Fibroblast of mammary gland (primary cell): Measurements from ENCODE around the gene CTNND2.

Experiments used
- DNase-seq: peaks from one replicate; pipeline ENCODE4 v3.0.0-alpha.2; 2010; ENCODE audit warnings: low read depth
- H3K4me3 ChIP-seq: 2 replicates; pipeline ENCODE4 v1.5.1; 2011; ENCODE audit warnings: low read depth, mild to moderate bottlenecking, low read length, moderate library complexity; ENCODE audit not compliant: control insufficient read depth
- TF ChIP-seq, protein P1 (sequence below): conservative IDR thresholded peaks from 2 replicates; pipeline ENCODE4 v1.5.1; 2011; ENCODE audit warnings: low read depth, low read length, inconsistent platforms; ENCODE audit not compliant: control insufficient read depth, insufficient read depth

Gene CTNND2

DNA sequence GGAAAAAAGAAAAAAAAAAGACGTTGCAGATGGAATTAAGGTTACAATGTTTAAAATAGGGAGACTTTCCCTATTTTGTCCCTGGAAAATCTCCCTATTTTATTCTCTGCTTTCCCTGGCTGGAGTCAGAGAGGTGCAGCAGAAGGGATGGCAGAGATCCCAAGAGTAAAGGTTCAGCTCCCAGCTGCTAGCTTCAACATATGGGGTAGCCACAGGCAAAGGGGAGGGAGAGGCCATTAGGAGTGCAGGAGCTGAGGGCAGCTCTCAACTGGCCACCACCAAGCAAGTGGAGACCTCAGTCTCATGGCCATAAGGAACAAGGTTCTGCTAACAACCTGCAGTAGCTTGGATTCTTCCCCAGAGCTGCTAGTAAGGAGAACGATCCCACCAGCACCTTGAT lies 776.2 kb downstream of the CTNND2 start:
- no peak for DNase-seq
- TF ChIP-seq, protein P1, sequence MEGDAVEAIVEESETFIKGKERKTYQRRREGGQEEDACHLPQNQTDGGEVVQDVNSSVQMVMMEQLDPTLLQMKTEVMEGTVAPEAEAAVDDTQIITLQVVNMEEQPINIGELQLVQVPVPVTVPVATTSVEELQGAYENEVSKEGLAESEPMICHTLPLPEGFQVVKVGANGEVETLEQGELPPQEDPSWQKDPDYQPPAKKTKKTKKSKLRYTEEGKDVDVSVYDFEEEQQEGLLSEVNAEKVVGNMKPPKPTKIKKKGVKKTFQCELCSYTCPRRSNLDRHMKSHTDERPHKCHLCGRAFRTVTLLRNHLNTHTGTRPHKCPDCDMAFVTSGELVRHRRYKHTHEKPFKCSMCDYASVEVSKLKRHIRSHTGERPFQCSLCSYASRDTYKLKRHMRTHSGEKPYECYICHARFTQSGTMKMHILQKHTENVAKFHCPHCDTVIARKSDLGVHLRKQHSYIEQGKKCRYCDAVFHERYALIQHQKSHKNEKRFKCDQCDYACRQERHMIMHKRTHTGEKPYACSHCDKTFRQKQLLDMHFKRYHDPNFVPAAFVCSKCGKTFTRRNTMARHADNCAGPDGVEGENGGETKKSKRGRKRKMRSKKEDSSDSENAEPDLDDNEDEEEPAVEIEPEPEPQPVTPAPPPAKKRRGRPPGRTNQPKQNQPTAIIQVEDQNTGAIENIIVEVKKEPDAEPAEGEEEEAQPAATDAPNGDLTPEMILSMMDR: no peak
- H3K4me3 ChIP-seq: no peak overlapping the region

DNA sequence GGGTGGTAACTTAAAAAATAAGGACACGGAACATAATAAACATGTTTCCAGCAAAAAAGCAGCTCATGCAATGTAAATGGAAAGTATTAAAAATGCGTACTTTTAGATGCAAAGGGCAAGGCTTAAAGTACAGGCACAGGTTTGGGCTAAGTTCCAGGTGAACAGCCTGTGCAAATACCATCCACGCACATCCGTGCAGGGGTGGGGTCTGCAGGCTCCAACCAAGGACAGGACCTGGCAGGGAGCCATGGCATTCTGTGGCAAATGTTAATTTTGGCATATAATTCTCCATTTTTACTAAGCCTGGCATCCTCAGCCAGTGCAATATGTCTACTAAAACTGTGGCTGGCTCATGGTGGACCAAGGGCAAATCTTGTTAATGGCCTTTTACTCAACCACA lies 777.4 kb downstream of the CTNND2 start:
- TF ChIP-seq, protein P1: no peak
- no peak for DNase-seq
- H3K4me3 ChIP-seq: no peak overlapping the region

DNA sequence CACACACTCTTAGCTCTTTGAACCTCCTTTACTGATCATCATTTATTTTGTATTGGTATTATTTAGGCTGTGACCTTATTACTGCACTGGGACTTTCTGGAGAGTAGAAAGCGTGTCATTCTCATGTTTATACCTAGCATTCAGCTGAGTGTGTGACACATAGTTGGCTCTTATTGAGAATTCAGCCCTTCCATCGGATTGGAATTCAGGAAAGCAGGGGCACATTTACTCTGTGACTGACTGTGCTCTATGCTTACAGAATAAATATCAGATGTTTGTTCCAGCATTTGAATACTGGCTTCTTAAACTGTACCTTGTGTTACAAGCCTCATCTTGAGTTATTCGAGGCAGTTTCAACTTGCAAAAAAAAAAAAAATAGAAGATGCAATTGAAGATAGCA lies 782.4 kb downstream of the CTNND2 start:
- no peak for DNase-seq
- TF ChIP-seq, protein P1: no peak
- H3K4me3 ChIP-seq: no peak overlapping the region

DNA sequence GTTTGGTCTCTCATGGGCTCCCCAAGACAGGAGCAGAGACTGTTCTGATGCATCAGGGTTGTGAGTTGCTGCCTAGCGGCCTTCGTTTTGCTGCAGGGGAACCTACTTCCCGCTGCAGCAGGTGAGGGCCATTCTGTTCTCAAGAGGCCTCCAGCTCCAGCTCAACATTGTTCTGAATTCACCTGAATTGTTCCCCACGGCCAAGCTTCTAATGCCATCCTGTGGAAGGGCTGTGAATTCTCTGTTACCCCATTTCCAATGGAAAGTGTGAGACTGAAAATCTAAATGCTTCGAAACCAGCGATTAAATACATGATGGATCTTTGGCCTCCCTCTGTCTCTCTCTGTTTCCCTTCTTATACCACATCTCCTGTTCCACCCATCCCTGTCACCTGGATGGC lies 794.1 kb downstream of the CTNND2 start:
- no peak overlapping the region for H3K4me3 ChIP-seq
- TF ChIP-seq, protein P1: no peak
- DNase-seq: no peak

DNA sequence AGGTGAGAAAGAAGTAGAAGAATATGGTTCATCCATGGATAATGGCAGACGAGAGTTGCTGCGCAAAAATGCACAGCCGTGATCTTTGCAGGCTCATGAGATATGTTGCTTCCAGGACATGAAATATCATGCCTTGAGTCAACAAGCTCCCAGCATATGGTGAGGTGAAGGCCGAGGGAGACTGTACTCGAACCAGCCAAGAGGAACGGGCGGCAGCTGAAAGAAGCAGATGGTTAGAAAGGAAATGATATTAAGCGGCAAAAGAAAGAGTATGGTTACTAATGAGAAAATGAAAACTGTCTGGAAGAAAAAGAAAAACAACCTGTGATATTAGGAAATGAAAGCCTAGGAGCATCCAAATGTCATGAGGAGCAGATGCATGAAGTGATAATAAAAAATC lies 798.5 kb downstream of the CTNND2 start:
- no peak overlapping the region for H3K4me3 ChIP-seq
- no peak for DNase-seq
- TF ChIP-seq, protein P1: no peak

DNA sequence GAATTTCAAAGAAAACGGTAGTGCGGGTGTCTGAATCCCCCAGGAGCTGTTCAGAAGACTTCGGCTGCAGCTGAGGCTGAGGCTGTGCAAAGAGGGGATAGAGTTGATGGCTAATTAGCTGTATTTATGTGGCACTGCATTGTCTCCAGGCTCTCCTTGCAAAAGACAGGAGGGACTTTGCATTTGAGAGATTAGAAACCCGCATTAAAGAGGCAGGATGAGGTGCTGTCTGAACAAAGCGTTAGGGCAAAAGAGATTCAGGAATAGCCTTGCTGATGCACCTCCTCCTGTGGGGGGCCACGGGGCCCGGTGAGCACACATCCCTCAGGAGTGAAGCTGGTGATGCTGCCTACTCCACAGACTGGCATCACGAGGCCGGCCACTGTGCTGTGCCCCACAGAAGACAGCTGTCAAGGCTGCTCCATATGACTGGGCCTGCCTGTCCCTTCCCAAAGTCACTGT lies 799.6 kb downstream of the CTNND2 start:
- H3K4me3 ChIP-seq: no peak overlapping the region
- DNase-seq: no peak
- TF ChIP-seq, protein P1: no peak

DNA sequence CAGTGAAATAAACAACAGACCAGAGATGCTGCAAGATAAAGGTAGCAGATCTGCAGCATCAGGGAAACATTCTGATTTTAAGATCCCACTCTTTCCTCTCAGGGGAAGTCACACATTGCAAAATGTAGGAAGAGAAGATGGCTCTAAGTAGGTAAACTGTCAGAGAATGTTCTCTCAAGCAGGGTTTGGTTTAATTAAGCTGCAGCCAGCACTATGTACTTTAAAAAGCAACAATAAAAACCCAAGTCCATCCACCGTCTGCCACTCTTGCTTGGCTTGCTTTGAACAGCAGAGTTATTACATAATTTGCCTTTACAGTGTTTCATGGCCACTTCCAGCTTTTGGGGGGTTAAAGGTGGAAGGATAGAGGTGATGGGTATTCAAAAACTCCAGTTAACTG lies 800.0 kb downstream of the CTNND2 start:
- DNase-seq: no peak
- H3K4me3 ChIP-seq: no peak overlapping the region
- TF ChIP-seq, protein P1: no peak
